ENCODE data around the gene DNAJB2. TPM values are rescaled to one million over a fixed set of nuclear protein-coding genes. Genes with fewer than 3 reads are reported as not detected.

The DNAJB2 gene
- total RNA-seq, 4 donors from 2014 or later = 34.7 to 69.4 (median 58.3) TPM

DNA sequence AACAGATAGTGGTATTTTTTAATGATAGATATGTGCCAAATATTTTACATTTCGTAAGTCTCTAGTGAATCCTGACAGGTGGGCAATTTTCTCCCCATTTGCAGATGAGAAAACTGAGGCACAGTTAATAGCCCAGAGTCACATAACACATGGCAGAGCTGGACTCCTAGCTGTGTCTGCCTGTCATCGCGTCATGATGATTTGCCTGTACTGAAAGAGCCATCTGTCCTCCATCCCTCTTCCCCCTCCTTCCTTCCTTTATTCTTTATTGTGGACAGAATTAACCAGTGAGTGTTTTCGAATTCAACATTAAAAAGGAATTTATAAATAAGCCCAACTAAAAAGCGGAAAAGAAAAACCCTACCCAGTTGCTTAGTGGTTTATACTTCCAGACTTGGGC is 3.2 kb downstream of the DNAJB2 start:
- H3K9me3 ChIP-seq = no peaks in the 10 kb centered on the region
- TF ChIP-seq POLR2A (IDR thresholded peaks at IDR 0.05) = no peak
- TF ChIP-seq, protein P1, sequence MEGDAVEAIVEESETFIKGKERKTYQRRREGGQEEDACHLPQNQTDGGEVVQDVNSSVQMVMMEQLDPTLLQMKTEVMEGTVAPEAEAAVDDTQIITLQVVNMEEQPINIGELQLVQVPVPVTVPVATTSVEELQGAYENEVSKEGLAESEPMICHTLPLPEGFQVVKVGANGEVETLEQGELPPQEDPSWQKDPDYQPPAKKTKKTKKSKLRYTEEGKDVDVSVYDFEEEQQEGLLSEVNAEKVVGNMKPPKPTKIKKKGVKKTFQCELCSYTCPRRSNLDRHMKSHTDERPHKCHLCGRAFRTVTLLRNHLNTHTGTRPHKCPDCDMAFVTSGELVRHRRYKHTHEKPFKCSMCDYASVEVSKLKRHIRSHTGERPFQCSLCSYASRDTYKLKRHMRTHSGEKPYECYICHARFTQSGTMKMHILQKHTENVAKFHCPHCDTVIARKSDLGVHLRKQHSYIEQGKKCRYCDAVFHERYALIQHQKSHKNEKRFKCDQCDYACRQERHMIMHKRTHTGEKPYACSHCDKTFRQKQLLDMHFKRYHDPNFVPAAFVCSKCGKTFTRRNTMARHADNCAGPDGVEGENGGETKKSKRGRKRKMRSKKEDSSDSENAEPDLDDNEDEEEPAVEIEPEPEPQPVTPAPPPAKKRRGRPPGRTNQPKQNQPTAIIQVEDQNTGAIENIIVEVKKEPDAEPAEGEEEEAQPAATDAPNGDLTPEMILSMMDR (IDR thresholded peaks at IDR 0.05) = no peak
- H3K4me3 ChIP-seq = no peak overlapping the region
- peaks cover 0 to 28% (median 9%) of the 10 kb centered on the region in 4 donors for H3K4me1 ChIP-seq
- H3K36me3 ChIP-seq = peaks cover 0 to 60% (median 0%) of the 10 kb centered on the region in 3 donors
- no peak overlapping the region for H3K27ac ChIP-seq
- H3K27me3 ChIP-seq = no peaks in the 10 kb centered on the region
- no peak for DNase-seq

DNA sequence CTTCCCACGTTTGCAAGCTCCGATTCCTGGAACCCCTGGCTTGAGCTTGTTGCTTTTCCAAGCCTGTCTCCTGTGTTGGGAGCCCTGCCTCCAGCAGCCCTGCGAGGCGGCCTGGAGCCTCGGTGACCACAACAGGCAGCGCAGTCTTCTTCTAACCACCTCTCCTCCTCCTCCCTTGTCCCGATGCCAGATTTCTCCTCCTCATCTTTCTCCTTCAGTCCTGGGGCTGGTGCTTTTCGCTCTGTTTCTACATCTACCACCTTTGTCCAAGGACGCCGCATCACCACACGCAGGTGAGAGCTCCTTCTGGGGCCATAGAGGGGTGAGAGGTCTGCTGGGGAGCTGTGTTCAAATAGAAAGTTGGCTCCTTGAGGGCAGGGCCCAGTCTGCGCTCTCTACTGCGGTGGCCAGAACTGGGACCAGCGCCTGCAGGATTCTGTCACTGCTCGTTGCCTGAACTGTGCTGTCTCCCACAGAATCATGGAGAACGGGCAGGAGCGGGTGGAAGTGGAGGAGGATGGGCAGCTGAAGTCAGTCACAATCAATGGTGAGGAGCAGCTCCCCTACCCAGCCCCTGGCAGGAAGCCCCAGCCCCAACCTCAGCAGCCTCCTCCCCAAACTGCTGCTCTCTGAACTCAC is 3.9 kb downstream of the DNAJB2 start:
- Histone ChIP-seq H3K9me3 (no peaks in the 10 kb centered on the region), H3K36me3 (peaks cover 0 to 60% (median 0%) of the 10 kb centered on the region in 3 donors), H3K4me1 (peaks cover 0 to 21% (median 9%) of the 10 kb centered on the region in 4 donors), H3K4me3 (no peak overlapping the region), H3K27me3 (no peaks in the 10 kb centered on the region), H3K27ac (no peak overlapping the region)
- no peak for DNase-seq
- TF ChIP-seq, protein P1 (IDR thresholded peaks at IDR 0.05) = no peak
- no peak for TF ChIP-seq POLR2A (IDR thresholded peaks at IDR 0.05)

DNA sequence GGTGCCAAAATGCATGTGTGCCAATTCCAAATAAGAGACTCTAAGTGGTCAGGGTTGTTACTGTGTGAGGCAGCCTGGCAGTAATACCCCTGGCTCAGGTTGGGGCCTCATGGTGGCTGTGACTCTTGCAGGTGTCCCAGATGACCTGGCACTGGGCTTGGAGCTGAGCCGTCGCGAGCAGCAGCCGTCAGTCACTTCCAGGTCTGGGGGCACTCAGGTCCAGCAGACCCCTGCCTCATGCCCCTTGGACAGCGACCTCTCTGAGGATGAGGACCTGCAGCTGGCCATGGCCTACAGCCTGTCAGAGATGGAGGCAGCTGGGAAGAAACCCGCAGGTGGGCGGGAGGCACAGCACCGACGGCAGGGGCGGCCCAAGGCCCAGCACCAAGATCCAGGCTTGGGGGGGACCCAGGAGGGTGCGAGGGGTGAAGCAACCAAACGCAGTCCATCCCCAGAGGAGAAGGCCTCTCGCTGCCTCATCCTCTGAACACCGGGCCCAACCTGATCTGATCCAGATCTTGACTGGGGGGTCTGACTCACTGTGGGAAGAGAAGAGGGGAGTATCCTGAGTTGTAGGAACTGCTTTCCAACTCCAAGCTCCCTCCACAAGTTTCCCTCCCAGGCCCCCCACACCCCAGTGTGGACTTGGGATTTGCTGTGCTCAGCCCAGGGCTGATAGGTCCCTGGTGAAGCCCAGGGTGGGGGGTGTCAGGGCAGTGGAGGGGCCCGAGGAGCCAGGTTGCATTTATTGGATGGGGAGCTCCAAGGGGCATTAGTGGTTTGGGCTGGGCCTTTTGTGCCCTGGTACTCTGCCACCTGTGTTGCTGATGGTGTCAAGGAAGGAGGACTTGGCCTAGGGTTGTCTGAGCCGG is 5.6 kb downstream of the DNAJB2 start:
- H3K9me3 ChIP-seq = no peaks in the 10 kb centered on the region
- no peak for DNase-seq
- peaks cover 0 to 60% (median 0%) of the 10 kb centered on the region in 3 donors for H3K36me3 ChIP-seq
- H3K4me3 ChIP-seq = no peak overlapping the region
- H3K27ac ChIP-seq = no peak overlapping the region
- H3K4me1 ChIP-seq = peaks cover 0 to 21% (median 3%) of the 10 kb centered on the region in 4 donors
- H3K27me3 ChIP-seq = no peaks in the 10 kb centered on the region
- TF ChIP-seq, protein P1 (IDR thresholded peaks at IDR 0.05) = no peak
- no peak for TF ChIP-seq POLR2A (IDR thresholded peaks at IDR 0.05)

DNA sequence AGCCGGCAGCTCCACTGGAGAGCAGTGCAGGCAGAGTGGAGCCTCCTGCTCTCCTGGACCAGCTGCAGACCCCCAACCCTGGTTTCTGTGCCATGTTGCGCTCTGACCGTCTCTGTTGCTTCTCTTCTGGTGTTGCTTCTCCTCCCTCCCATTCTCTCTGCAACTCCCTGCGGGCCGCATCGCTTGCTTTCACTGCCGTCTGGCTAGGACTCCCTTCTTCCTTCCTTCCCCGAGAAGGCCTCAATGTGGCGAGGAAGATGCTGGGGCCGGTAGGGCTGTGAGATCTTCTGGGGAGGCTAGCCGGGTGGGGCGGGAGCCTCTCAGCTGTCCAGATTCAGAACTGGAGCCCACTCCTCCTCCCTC is 6.2 kb downstream of the DNAJB2 start:
- H3K9me3 ChIP-seq = no peaks in the 10 kb centered on the region
- H3K4me3 ChIP-seq = no peak overlapping the region
- no peak for DNase-seq
- peaks cover 0 to 60% (median 0%) of the 10 kb centered on the region in 3 donors for H3K36me3 ChIP-seq
- no peak overlapping the region for H3K27ac ChIP-seq
- H3K27me3 ChIP-seq = no peaks in the 10 kb centered on the region
- TF ChIP-seq POLR2A (IDR thresholded peaks at IDR 0.05) = no peak
- TF ChIP-seq, protein P1 (IDR thresholded peaks at IDR 0.05) = no peak
- peaks cover 0 to 16% (median 0%) of the 10 kb centered on the region in 4 donors for H3K4me1 ChIP-seq

DNA sequence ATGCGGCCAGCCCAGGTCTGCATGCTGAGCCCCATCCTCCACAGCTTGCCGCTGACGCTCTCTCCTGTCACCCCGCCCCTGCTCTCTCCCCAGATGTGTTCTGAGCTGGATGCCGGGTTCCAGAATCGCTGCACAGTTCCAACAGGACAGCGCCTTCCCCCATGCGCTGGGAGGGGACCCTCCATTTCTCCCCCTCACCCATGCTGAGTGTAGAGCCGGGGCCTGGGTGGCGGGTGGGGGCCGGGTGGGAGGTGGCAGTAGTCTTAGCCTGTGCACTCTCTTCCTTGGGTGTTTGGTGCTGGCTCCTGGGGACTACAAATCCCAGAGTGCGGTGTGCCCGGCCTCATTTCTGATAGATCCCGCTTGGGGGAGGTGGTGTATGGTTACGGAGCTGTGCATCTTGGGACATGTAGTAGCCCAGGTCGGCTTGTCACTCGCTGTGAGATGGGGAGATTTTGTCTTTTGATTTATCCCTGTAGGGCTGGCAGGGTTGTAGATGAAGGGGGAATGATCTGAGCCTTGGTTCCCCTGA is 6.8 kb downstream of the DNAJB2 start:
- no peak for DNase-seq
- Histone ChIP-seq H3K27ac (no peak overlapping the region), H3K4me1 (peaks cover 0 to 10% (median 0%) of the 10 kb centered on the region in 4 donors), H3K27me3 (no peaks in the 10 kb centered on the region), H3K4me3 (no peak overlapping the region), H3K9me3 (no peaks in the 10 kb centered on the region), H3K36me3 (peaks cover 0 to 56% (median 0%) of the 10 kb centered on the region in 3 donors)
- no peak for TF ChIP-seq POLR2A (IDR thresholded peaks at IDR 0.05)
- TF ChIP-seq, protein P1 (IDR thresholded peaks at IDR 0.05) = no peak
